ENCODE measurements around the gene DENND2A. TPM values are rescaled to one million over a fixed set of nuclear protein-coding genes. Genes with fewer than 3 reads are reported as not detected.

DENND2A gene
- total and polyA plus RNA-seq, 2 of the 4 experiments (the other 2 are of a cell fraction) = 7.5 to 10.3 TPM

GRCh38 chr7:140638173-140638791, 2.3 kb downstream of the DENND2A start (continued):
- TF ChIP-seq CTCF (conservative IDR thresholded peaks at IDR 0.05; ENCODE audit: low read depth, low read length) = peak; percentile 41
- TF ChIP-seq MAFK (IDR thresholded peaks at IDR 0.05; ENCODE audit: low read depth, low read length) = no peak

GRCh38 chr7:140637400-140637799, 3.2 kb downstream of the DENND2A start:
- peak overlapping the region; percentile 94 for H3K23ac ChIP-seq (ENCODE audit: low read depth, low read length)
- peak overlapping the region; percentile 85 for H2BK120ac ChIP-seq (ENCODE audit: low read depth, low read length)
- H2BK15ac ChIP-seq (ENCODE audit: low read depth, low read length) = peak overlapping the region; percentile 16; the same call in 1 of the 3 replicates
- peak overlapping the region; percentile 7 for H2AK9ac ChIP-seq (replicated peaks; ENCODE audit: low read depth, low read length, poor library complexity)
- peak overlapping the region; percentile 88 for H3K18ac ChIP-seq (ENCODE audit: low read depth, low read length)
- no peak overlapping the region for H3K4me3 ChIP-seq (ENCODE audit: insufficient read depth, low read depth, low read length)
- in situ Hi-C loops (cut with MboI; ENCODE audit: low sequenced_read_pairs) = no loop called here
- DNase-seq (no peak), ATAC-seq (ENCODE audit: low read depth) (no peak)
- peaks cover 19% of the 10 kb centered on the region; the same call in 1 of the 2 replicates for H4K20me1 ChIP-seq (ENCODE audit: insufficient read depth, low read length)
- H3K27ac ChIP-seq (ENCODE audit: insufficient read depth, low read length) = peak overlapping the region; percentile 86
- H2BK20ac ChIP-seq (ENCODE audit: low read depth, low read length) = peak overlapping the region; percentile 82
- dilution Hi-C loops (cut with HindIII; ENCODE audit: low sequenced_read_pairs, unreplicated experiment) = no loop called here
- peak overlapping the region; percentile 24 for H3K4me2 ChIP-seq (ENCODE audit: low read depth, low read length)
- peaks cover 4% of the 10 kb centered on the region; the same call in 1 of the 2 replicates for H3K36me3 ChIP-seq (ENCODE audit: control insufficient read depth, insufficient read depth, low read length)
- peak overlapping the region; percentile 82 for H4K5ac ChIP-seq (ENCODE audit: low read depth, low read length)
- H2BK5ac ChIP-seq (ENCODE audit: low read depth, low read length, poor library complexity, severe bottlenecking) = peak overlapping the region; percentile 78
- H3K79me1 ChIP-seq (ENCODE audit: low read depth in 1 of 2, low read length in 2 of 2) = peaks cover 8 to 58% of the 10 kb centered on the region in 2 experiments; a peak in 3 of 4 replicates
- H2AK5ac ChIP-seq (ENCODE audit: low read depth, low read length) = peak overlapping the region; percentile 29
- WGBS, 2 experiments (ENCODE audit: extremely low coverage in 2 of 2, insufficient read length in 1 of 2) = 100% methylated on average over 1 of the region's 3 CpGs; no CpG with 5 or more reads in 1 of the 2 experiments
- ChIA-PET POLR2A (ENCODE audit: unreplicated experiment) (interaction anchor here (1.6 kb wide), 1 partner anchor 32 kb away, joined by 7 read pairs; no protein-coding TSS in a partner anchor), CTCF (no interaction called here)
- H3K56ac ChIP-seq (ENCODE audit: extremely low read depth, insufficient read depth, low read length) = peak overlapping the region; percentile 27; the same call in 1 of the 2 replicates
- peak overlapping the region; percentile 74 for H3K14ac ChIP-seq (replicated peaks; ENCODE audit: low read depth, low read length)
- H3K9me3 ChIP-seq (ENCODE audit: control insufficient read depth, insufficient read depth, low read length) = no peaks in the 10 kb centered on the region
- H2AFZ ChIP-seq (replicated peaks; ENCODE audit: low read length, poor library complexity) = no peak overlapping the region
- peak overlapping the region; percentile 90 for H3K4ac ChIP-seq (ENCODE audit: low read depth, low read length)
- H4K91ac ChIP-seq (ENCODE audit: insufficient read depth, low read depth, low read length) = peak overlapping the region; percentile 81
- intact Hi-C loops (cut with micrococcal nuclease) = no loop called here
- peaks cover 20% of the 10 kb centered on the region for H3K4me1 ChIP-seq (ENCODE audit: control insufficient read depth, insufficient read depth, low read length)
- H3K27me3 ChIP-seq (ENCODE audit: control insufficient read depth, insufficient read depth, low read length) = no peaks in the 10 kb centered on the region
- H3K9ac ChIP-seq (ENCODE audit: low read depth, low read length) = peak overlapping the region; percentile 42; the same call in 1 of the 2 replicates
- peak overlapping the region; percentile 12 to 77; a peak in 3 of 4 replicates for H4K8ac ChIP-seq (ENCODE audit: low read depth in 2 of 2, low read length in 2 of 2)
- peaks cover 12% of the 10 kb centered on the region; the same call in 1 of the 2 replicates for H3K9me1 ChIP-seq (ENCODE audit: insufficient read depth, low read length)
- no TSS peak for BruUV-seq (replicated peaks)
- TF ChIP-seq, protein P1, sequence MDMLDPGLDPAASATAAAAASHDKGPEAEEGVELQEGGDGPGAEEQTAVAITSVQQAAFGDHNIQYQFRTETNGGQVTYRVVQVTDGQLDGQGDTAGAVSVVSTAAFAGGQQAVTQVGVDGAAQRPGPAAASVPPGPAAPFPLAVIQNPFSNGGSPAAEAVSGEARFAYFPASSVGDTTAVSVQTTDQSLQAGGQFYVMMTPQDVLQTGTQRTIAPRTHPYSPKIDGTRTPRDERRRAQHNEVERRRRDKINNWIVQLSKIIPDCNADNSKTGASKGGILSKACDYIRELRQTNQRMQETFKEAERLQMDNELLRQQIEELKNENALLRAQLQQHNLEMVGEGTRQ (IDR thresholded peaks at IDR 0.05; ENCODE audit: low read depth, low read length) = no peak
- TF ChIP-seq POLR2A (IDR thresholded peaks at IDR 0.05; ENCODE audit: low read depth, low read length) (no peak), CTCF (conservative IDR thresholded peaks at IDR 0.05; ENCODE audit: low read depth, low read length) (no peak), CHD1 (IDR thresholded peaks at IDR 0.05; ENCODE audit: low read depth, low read length) (no peak), CEBPB (IDR thresholded peaks at IDR 0.05; ENCODE audit: low read depth, low read length) (no peak)

Measured in IMR-90 (cell line).